Left hindlimb (tissue), 1 donor: ENCODE measurements around the gene JAK2.
A peak's percentile ranks its signal among the peaks of the same experiment; 100 is the strongest.
"Not testable (repeated sequence)": the region's sequence is repeated elsewhere in the genome, so short reads cannot be mapped to it uniquely, and the experiment has no call there.

Source experiments
- DNase-seq: peaks from one replicate; pipeline ENCODE4 v3.0.0-alpha.2; 2018

JAK2 gene

DNA sequence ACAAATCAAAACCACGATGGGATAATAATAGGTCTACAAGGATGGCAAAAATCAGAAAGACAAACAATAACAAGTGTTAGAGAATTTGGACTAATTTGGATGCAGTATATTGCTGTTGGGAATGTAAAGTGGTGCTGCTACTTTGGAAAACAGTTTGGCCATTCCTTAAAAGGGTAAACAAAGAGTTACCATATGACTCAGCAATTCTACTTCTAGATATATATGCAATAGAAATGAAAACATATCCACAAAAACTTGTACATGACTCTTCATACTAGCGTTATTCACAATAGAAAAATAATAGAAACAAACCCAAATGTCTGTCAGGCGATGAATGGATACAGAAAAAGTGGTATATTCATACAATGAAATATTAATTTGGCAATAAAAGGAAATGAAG is 58.3 kb downstream of the JAK2 start:
- no peak for DNase-seq

DNA sequence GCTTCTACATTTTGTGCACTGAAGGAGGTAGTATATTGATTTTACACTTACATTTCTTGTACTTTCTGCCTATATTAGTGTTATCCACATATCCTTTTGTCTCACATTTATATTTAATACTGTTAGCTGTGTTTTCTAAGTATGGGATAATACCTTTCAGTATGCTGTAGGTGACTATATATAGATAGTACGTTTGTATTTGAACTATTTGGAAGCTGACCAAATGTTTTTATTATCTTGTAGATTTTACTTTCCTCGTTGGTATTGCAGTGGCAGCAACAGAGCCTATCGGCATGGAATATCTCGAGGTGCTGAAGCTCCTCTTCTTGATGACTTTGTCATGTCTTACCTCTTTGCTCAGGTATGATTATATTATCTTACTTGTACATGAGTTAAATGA is 59.1 kb downstream of the JAK2 start:
- no peak for DNase-seq

DNA sequence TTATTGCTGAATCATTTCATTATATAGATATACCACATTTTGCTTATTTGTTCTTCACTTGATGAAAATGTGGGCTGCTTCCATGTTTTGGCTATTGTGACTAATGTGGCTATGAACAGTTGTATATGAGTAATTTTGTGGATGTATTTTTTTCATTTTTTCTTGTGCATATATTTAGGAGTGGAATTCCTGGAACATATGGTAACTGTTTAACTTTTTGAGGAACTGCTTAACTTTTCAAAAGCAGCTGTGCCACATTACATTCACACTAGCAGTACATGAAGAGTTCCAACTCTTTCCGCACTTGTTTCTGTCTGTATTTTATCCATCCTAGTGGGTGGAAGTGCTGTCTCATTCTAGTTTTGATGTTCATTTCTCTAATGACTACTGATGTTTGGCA is 67.8 kb downstream of the JAK2 start:
- DNase-seq = no peak

DNA sequence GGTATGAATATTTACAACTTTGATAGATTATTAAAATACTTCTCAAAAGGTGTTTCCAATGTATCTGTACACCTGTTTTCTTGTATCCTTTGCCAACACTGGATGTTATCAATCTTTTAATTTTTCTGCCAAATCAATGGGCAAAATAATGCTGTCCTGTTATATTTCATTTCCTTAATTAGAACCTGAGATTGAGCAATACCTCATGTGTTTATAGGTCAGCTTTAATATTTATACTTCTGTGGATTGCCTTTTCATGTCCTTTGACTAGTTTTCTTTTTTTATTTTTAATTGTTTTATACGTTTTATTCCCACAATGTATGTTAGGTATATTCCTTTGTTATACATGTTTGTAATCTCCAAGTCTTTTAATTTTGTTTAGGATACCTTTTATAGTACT is 77.6 kb downstream of the JAK2 start:
- no peak for DNase-seq

DNA sequence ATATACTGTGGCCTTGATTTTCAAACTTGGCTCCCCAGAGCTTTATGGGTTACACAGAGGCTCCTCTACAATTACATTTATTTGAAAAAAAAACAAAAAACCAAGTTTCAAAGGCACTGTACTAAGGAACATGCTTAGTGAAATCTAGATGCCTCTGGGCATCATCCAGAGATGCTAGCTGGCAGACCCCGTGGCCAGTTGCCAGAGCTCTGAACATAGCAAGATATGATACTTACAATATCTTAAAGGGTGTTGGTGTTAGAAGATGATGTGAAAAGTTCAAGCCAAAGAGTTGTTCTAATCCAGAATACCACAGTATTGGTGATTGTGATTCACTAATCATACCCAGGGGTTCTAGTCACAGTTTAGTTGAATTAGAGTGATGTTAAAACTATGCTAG is 87.8 kb downstream of the JAK2 start:
- DNase-seq = no peak

DNA sequence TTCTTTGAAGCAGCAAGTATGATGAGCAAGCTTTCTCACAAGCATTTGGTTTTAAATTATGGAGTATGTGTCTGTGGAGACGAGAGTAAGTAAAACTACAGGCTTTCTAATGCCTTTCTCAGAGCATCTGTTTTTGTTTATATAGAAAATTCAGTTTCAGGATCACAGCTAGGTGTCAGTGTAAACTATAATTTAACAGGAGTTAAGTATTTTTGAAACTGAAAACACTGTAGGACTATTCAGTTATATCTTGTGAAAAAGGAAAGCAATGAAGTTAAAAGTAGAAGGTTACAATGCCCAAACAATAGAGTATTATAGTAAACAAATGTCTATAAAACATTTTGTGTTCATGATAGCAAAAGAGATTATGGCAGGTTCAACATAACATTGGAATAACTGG is 88.6 kb downstream of the JAK2 start:
- no peak for DNase-seq

DNA sequence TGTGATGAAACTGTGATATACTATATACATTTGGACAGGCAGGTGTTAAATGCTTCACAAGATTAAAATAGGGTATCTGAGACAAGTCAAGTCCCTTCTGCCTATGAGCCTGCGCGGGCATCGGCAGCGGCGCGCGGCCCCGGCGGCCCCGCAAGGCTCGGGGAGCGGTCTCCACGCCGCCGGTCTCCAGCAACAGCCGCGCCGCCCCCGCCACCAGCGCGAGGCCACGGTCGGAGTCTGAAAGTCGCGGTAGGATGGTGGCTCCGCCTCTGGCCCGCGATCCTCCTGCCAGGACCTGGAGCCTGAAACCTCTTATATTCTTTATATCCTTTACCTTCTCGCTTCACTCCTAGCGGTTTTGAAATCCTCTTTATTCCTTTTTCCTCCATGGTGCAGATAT is 100.9 kb downstream of the JAK2 start:
- no peak for DNase-seq

DNA sequence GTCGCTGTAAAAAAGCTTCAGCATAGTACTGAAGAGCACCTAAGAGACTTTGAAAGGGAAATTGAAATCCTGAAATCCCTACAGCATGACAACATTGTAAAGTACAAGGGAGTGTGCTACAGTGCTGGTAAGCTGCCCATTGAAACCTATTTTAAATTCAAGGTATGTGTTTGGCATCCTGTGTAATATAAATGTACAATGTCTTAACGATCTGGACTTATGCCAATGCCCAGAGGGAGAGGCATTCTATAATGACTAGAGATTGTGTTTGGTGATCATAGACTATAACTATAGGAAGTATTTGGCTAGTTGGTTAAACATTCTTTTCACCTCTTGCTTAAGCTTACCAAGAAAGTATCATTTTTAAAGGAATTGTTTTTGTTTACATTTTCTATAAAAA is 104.7 kb downstream of the JAK2 start:
- DNase-seq = no peak

DNA sequence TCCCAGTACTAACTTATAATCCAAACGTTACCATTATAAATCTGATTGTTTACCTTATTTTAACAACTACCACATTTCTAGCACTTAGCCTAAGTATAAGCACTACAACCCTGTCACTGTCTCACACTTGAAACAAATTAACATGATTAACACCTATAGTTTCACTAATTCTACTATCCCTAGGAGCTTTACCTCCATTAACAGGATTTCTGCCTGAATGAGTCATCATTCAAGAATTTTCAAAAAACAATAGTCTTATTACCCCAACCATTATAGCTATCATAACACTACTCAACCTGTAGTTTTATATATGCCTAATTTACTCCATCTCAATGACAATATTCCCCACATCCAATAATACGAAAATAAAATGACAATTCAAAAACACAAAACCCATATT is 110.7 kb downstream of the JAK2 start:
- DNase-seq = no peak

DNA sequence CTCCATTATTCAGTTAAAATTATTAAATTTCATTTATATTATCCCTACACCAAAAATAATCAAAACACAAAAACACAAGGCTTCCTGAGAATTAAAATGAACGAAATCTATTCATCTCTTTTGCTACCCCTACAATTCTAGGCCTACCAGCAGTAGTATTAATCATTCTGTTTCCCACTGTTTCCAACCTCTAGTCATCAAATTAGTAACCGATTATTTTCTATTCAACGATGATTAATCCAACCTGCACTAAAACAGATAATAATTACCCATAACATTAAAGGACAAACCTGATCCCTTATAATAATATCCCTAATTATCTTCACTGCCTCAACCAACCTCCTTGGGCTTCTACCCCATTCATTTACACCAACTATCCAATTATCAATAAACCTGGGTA is 114.4 kb downstream of the JAK2 start:
- no peak for DNase-seq

DNA sequence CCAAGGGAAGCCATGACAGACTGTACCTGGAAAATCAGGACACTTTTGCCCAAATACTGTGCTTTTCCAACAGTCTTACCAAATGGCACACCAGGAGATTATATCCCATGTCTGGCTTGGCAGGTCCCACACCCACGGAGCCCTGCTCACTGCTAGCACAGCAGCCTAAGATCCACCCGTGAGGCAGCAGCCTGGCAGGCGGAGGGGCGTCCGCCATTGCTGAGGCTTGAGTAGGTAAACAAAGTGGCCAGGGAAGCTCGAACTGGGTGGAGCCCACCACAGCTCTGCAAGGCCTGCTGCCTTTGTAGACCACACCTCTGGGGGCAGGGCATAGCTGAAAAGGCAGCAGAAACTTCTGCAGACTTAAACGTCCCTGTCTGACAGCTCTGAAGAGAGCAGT is 116.1 kb downstream of the JAK2 start:
- not testable (repeated sequence) for DNase-seq

DNA sequence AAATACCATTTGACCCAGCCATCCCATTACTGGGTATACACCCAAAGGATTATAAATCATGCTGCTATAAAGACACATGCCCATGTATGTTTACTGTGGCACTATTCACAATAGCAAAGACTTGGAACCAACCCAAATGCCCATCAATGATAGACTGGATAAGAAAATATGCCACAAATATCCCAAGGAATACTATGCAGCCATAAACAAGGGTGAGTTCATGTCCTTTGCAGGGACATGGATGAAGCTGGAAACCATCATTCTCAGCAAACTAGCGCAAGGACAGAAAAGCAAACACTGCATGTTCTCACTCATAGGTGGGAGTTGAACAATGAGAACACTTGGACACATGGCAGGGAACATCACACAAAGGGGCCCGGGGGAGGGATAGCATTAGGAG is 121.4 kb downstream of the JAK2 start:
- DNase-seq = not testable (repeated sequence)

DNA sequence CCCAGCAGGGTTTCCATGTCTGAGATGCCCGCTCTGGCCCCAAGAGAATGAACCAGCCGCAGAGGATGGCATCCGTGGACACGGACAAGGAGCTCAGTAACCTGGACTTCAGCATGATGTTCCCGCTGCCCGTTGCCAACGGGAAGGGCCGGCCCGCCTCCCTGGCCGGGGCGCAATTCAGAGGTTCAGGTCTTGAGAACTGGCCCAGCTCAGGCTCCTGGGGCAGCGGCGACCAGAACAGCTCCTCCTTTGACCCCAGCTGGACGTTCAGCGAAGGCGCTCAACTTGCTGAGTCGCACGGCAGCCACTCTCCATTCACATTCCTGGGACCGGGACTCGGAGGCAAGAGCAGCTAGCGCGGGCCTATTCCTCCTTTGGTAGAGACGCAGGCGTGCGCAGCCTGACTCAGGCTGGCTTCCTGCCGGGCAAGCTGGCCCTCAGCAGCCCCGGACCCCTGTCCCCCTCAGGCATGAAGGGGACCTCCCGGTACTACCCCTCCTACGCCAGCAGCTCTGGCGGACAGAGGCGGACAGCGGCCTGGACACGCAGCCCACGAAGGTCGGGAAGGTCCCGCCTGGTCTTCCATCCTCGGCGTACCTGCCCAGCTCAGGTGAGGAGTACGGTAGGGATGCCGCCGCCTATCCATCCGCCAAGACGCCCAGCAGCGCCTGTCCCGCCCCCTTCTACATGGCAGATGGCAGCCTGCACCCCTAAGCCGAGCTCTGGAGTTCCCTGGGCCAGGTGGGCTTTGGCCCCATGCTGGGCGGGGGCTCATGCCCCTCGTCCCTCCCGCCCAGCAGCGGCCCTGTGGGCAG is 126.0 kb downstream of the JAK2 start:
- no peak for DNase-seq

DNA sequence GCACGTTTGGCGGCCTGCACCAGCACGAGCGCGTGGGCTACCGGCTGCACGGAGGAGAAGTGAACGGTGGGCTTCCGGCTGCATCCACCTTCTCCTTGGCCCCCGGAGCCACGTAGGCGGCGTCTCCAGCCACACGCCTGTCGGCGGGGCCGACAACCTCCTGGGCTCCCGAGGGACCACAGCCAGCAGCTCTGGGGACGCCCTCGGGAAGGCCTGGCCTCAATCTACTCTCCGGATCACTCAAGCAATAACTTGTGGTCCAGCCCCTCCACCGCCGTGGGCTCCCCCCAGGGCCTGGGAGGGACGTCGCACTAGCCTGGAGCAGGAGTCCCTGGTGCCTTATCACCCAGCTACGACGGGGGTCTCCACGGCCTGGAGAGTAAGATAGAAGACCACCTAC is 126.6 kb downstream of the JAK2 start:
- no peak for DNase-seq

DNA sequence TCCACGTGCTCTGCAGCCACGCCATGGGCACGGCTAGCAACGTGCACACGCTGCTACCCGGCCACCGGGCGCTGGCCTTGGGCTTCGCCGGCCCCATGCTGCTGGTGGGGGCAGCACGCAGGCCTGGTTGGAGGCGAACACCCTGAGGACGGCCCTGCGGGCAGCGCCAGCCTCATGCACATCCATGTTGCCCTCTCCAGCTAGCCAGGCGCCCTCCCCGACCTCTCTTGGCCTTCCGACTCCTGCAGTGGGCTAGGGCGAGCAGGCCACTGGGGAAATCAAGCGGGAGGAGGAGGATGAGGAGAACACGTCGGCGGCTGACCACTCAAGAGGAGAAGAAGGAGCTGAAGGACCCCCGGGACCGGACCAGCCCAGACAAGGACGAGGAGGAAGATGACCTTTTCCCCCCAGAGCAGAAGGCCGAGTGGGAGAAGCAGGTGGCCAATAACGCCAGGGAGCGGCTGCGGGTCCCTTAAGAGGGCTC is 127.1 kb downstream of the JAK2 start:
- no peak for DNase-seq

DNA sequence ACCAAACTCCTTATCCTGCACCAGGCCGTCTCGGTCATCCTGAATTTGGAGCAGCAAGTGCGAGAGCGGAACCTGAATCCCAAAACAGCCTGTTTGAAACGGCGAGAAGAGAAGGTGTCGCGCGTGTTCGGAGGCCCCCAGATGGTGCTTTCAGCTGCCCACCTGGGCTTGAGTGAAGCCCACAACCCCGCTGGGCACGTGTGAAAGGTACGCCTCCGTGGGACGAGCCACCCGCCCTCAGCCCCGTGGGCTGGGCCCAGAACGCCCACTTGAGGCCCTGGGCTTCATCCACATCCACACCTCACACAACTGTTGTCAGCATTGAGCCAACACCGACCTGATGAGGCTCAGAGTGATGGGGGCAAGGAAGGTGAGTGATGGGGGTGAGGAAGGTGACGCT is 127.6 kb downstream of the JAK2 start:
- DNase-seq = no peak

DNA sequence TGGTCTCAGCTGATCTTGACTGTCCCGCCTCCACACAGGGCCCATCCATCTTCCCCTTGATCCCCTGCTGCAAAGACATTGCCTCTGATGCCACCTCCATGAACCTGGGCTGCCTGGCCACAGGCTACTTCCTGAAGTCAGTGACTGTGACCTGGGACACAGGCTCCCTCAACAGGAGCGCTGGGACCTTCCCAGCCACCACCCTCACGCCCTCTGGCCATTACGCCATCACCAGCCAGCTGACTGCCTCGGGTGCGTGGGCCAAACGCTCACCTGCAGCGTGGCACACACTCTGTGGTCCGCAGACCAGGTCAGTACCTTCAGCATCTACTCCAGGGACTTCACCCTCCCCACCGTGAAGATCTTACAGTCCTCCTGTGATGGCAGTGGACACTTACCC is 128.5 kb downstream of the JAK2 start:
- no peak for DNase-seq

DNA sequence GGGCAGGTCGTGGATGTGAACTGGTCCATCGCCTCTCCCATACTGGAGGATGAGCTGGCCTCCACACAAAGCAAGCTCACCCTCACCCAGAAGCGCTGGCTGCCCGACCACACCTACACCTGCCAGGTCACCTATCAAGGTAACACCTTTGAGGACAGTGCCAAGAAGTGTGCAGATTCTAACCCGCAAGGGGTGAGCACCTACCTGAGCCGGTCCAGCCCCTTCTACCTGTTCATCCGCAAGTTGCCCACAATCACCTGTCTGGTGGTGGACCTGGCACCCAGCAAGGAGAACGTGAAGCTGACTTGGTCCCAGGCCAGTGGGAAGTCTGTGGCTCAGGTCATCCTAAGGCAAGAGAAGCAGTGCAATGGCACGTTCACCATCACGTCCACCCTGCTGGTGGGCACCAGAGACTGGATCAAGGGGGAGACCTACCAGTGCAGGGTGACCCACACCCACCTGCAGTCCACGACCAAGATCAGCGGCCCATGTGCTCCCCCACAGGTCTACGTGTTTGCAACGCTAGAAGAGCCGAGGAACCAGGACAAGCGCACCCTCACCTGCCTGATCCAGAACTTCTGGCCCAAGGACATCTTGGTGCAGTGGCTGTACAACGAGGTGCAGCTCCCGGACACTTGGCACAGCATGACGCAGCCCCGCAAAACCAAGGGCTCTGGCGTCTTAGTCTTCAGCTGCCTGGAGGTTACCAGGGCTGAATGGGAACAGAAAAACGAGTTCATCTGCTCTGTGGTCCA is 129.1 kb downstream of the JAK2 start:
- DNase-seq = peak; percentile 17

DNA sequence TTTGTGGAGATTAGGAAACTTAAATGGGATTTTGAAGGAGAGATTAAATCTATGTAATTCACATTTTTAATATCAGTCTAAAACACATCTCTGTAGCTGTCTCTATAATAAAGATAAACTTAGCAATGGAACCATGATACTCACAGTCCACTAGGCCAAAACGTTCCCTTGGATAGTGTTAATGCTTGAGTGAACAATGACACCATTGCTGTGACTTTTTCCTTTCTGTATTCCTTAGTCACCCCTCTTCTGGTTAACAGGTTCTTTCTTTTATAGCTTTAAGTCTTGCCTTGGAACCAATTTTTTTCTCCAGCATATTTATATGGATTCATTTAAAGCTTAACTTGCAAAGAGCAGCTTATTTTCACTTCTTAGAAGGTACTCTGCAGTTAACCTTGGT is 137.0 kb downstream of the JAK2 start:
- DNase-seq = no peak

DNA sequence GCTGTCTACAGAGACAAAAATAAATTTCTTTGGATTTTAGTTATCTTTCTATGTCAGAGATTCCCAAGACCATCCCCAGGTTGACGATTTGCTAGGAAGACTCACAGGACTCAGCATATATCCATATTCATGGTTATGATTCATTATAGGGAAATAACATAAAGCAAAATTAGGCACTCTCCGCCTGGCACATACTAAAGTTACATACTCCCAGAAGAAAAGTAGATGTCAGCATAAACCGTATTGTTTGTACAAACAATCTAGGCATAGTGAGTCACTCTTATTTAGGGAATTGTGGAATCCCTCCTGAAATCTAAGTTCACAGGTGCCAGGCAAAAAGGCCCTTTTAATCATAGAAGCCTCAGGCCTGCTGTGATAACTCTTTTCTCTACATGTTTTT is 137.4 kb downstream of the JAK2 start:
- no peak for DNase-seq

DNA sequence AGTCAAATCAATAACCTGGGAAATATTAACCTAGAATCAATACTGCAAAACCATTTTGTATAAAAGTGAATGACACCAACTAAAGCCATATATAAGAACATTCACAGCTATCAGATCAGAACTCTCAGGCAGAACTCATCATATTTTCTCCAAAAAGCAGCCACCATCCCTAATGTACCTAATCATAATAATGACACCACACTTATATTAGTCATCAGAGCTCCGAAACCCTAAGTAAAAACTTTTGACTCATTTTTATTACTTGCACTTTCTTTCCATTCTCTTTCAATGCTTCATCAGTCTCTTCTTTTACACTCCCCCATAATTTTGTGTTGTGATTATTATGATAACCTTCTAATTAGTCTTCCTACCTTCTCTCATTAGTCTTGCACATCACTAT is 155.1 kb downstream of the JAK2 start:
- DNase-seq = no peak

DNA sequence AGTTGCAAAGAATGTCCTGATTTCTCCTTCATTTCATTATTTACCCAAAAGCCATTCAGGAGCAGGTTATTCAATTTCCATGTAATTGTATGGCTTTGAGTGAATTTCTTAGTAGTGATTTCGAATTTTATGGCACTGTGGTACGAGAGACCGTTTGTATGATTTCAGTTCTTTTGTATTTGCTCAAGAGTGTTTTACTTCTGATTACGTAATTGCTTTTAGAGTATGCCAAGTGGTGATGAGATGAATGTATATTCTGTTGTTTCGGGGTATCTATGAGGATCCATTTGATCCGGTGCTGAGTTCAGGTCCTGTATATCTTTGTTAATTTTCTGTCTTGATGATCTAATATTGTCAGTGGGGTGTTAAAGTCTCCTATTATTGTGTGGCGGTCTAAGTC is 159.1 kb downstream of the JAK2 start:
- DNase-seq = no peak

DNA sequence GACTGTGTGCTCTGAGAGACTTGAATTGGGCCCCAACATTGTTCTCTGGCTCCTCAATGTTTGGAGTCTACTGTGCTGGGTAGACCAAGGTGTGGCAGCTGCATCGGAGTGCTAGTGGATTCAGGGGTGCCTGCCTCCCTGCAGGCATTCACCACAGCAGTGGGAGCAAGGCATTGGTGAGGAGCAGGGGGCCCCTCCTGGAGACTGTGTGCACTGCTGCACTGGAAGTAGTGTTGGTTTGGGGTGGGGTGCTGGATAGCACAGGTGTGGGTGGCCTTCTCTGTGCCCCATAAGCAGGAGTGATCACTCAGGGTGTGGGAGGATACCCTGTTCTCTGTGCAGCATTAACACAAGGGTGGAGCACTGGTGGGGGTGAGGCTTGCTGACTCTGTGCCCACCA is 161.2 kb downstream of the JAK2 start:
- DNase-seq = no peak
